ENCODE data around the gene CCDC126. TPM values are rescaled to one million over a fixed set of nuclear protein-coding genes. Genes with fewer than 3 reads are reported as not detected.

The CCDC126 gene
- total and polyA plus RNA-seq, 10 of the 15 experiments (the other 5 are each of a cell fraction or from before 2014, with no cell fraction given): 10.9 to 49.9 (median 24.1) TPM

GRCh38 chr7:23622506-23622925 is 25.3 kb downstream of the CCDC126 start:
- peaks cover 13% of the 10 kb centered on the region for H3K9me3 ChIP-seq (replicated peaks; ENCODE audit: control insufficient read depth, insufficient read depth, low read length)
- H2AFZ ChIP-seq (ENCODE audit: control insufficient read depth, low read depth, low read length): no peak overlapping the region
- TSS peak; percentile 18 for BruUV-seq (replicated peaks)
- peaks cover 7% of the 10 kb centered on the region for H3K79me2 ChIP-seq (ENCODE audit: control insufficient read depth, insufficient read depth, low read length)
- POLR2A ChIA-PET: interaction anchor here (0.7 to 1.0 kb wide), 2 partner anchors 9 to 1058 kb away, joined by 3 to 4 read pairs; no protein-coding TSS in a partner anchor
- no peak overlapping the region for H3K4me2 ChIP-seq (ENCODE audit: control insufficient read depth, insufficient read depth)
- peak; percentile 31; the same call in 2 of the 3 replicates for ATAC-seq
- H3K4me1 ChIP-seq (ENCODE audit: control insufficient read depth, insufficient read depth, low read length): no peaks in the 10 kb centered on the region
- CTCF ChIA-PET: interaction anchor here (1.4 kb wide), 1 partner anchor 76 kb away, joined by 3 read pairs; no protein-coding TSS in a partner anchor
- H3K4me3 ChIP-seq: no peak overlapping the region
- intact Hi-C loops (cut with micrococcal nuclease; ENCODE audit: unreplicated experiment) (no loop called here), in situ Hi-C loops (cut with MboI) (no loop called here)
- TF ChIP-seq IRF5 (IDR thresholded peaks at IDR 0.05; ENCODE audit: borderline replicate concordance) (no peak), RB1 (IDR thresholded peaks at IDR 0.05; ENCODE audit: borderline replicate concordance) (no peak), GABPA (IDR thresholded peaks at IDR 0.05; ENCODE audit: low read depth) (no peak), LARP7 (IDR thresholded peaks at IDR 0.05) (no peak), SMAD5 (IDR thresholded peaks at IDR 0.05; ENCODE audit: low read depth) (no peak)
- 77% methylated on average over 2 of the region's 2 CpGs for WGBS (ENCODE audit: insufficient coverage, insufficient replicate concordance, low lambda C conversion rate, missing lambda C conversion rate)
- SMC1A ChIA-PET (ENCODE audit: uncharacterized antibody, unreplicated experiment): interaction anchor here (0.6 to 1.3 kb wide), 3 partner anchors 9 to 23 kb away, joined by 3 read pairs; no protein-coding TSS in a partner anchor
- no peak for DNase-seq (ENCODE audit: low read depth, low spot score)
- H3K27me3 ChIP-seq (replicated peaks in 1 of 2; ENCODE audit: control insufficient read depth in 2 of 2, insufficient read depth in 2 of 2, low read length in 1 of 2): no peaks in the 10 kb centered on the region
- H3K9ac ChIP-seq (ENCODE audit: control insufficient read depth, insufficient read depth, low read length): no peak overlapping the region
- no peak for FAIRE-seq
- RAD21 ChIA-PET (ENCODE audit: unreplicated experiment): no interaction called here
- no peak overlapping the region for H3K27ac ChIP-seq (ENCODE audit: control insufficient read depth, insufficient read depth)
- H3K36me3 ChIP-seq (ENCODE audit: control insufficient read depth in 2 of 2, insufficient read depth in 2 of 2, low read length in 1 of 2): peaks cover 3 to 4% of the 10 kb centered on the region in 2 experiments; a peak in 3 of 4 replicates
- no peaks in the 10 kb centered on the region for H4K20me1 ChIP-seq (ENCODE audit: control insufficient read depth, insufficient read depth)

- in situ Hi-C loops (cut with MboI): no loop called here
- TF ChIP-seq HCFC1 (IDR thresholded peaks at IDR 0.05; ENCODE audit: low read length) (no peak), SMAD5 (IDR thresholded peaks at IDR 0.05; ENCODE audit: low read depth) (no peak), SRF (IDR thresholded peaks at IDR 0.05; ENCODE audit: low read depth in 2 of 2, low read length in 2 of 2) (no peak), NR2F1 (conservative IDR thresholded peaks at IDR 0.05) (no peak), ZBTB4 (CRISPR knock-in tag; IDR thresholded peaks at IDR 0.05) (no peak), MYC (IDR thresholded peaks at IDR 0.05; ENCODE audit: insufficient read depth, insufficient read length, insufficient replicate concordance, low read length, severe bottlenecking) (no peak), PML (IDR thresholded peaks at IDR 0.05; ENCODE audit: low read length) (no peak), ZNF384 (IDR thresholded peaks at IDR 0.05; ENCODE audit: borderline replicate concordance, low read depth, low read length) (no peak)
These were observed 31.2 kb downstream of the CCDC126 start for GRCh38 chr7:23628370-23628769.

More at GRCh38 chr7:23628370-23628769, 31.2 kb downstream of the CCDC126 start:
- Histone ChIP-seq H4K20me1 (ENCODE audit: control insufficient read depth, insufficient read depth) (no peaks in the 10 kb centered on the region), H3K4me1 (ENCODE audit: control insufficient read depth, insufficient read depth, low read length) (no peaks in the 10 kb centered on the region), H3K9me3 (replicated peaks; ENCODE audit: control insufficient read depth, insufficient read depth, low read length) (no peaks in the 10 kb centered on the region), H3K9ac (ENCODE audit: control insufficient read depth, insufficient read depth, low read length) (no peak overlapping the region), H3K27ac (ENCODE audit: control insufficient read depth, insufficient read depth) (no peak overlapping the region), H3K36me3 (ENCODE audit: control insufficient read depth in 2 of 2, insufficient read depth in 2 of 2, low read length in 1 of 2) (peaks cover 3 to 6% of the 10 kb centered on the region in 2 experiments; a peak in 3 of 4 replicates), H3K4me2 (ENCODE audit: control insufficient read depth, insufficient read depth) (no peak overlapping the region), H3K4me3 (no peak overlapping the region), H2AFZ (ENCODE audit: control insufficient read depth, low read depth, low read length) (no peak overlapping the region), H3K79me2 (ENCODE audit: control insufficient read depth, insufficient read depth, low read length) (peaks cover 3% of the 10 kb centered on the region), H3K27me3 (replicated peaks in 1 of 2; ENCODE audit: control insufficient read depth in 2 of 2, insufficient read depth in 2 of 2, low read length in 1 of 2) (no peaks in the 10 kb centered on the region)
- FAIRE-seq (no peak), DNase-seq (ENCODE audit: low read depth, low spot score) (no peak), ATAC-seq (no peak)
- no TSS peak for BruUV-seq (replicated peaks)
- ChIA-PET POLR2A (no interaction called here), SMC1A (ENCODE audit: uncharacterized antibody, unreplicated experiment) (interaction anchor here (1.1 kb wide), 1 partner anchor 35 kb away, joined by 3 read pairs; no protein-coding TSS in a partner anchor), RAD21 (ENCODE audit: unreplicated experiment) (no interaction called here), CTCF (interaction anchor here (0.6 to 1.2 kb wide), 2 partner anchors 51 to 356 kb away, joined by 3 read pairs; no protein-coding TSS in a partner anchor)
- intact Hi-C loops (cut with micrococcal nuclease; ENCODE audit: unreplicated experiment): no loop called here
- 95% methylated on average over 2 of the region's 2 CpGs for WGBS (ENCODE audit: insufficient coverage, insufficient replicate concordance, low lambda C conversion rate, missing lambda C conversion rate)
